H1 (cell line): ENCODE data around the gene CSPG5. TPM values are rescaled to one million over a fixed set of nuclear protein-coding genes. Genes with fewer than 3 reads are reported as not detected.

ENCODE experiments used
- SIN3A ChIP-seq, 2 experiments: IDR thresholded peaks in 1 of 2; conservative IDR thresholded peaks in 1 of 2; 2 replicates each; pipeline ENCODE4 v1.6.1; 2011 to 2012; ENCODE audit warnings: low read length in 2 of 2, improper control_type of control experiment in 1 of 2, low read depth in 1 of 2, mild to moderate bottlenecking in 1 of 2
- polyA plus RNA-seq, 7 experiments: library from polyadenylated mRNA; depleted of rRNA in 3 of 7; stranded (reverse) in 5 of 7; unstranded in 2 of 7; fragments of >200 nt in 5 of 7; fragments of 200-250 nt in 2 of 7; gene quantifications; 1 replicate in 5 of 7; 2 replicates in 1 of 7; 4 replicates in 1 of 7; pipeline versions ENCODE4 v1.2.1 to v1.2.3, GENCODE V29; 2011 to 2013; ENCODE audit warnings: missing spikeins in 2 of 7, mixed read lengths in 2 of 7
- total RNA-seq: library from RNA; stranded (reverse); fragmentation: NEBNext Ultra II Directional; extraction: Animal tissue kit (Norgen Biotek cat#: 25700); gene quantifications from 2 replicates; pipeline ENCODE4 v1.2.1, GENCODE V29; 2021

CSPG5 gene
- total and polyA plus RNA-seq, 2 of the 8 experiments (the other 6 are each of a cell fraction or from before 2014, with no cell fraction given): 2.1 to 7.4 TPM

GRCh38 chr3:47605652-47606051 is 27.0 kb upstream of the CSPG5 start (continued):
- no peak for TF ChIP-seq SIN3A (conservative IDR thresholded peaks at IDR 0.05 in 1 of 2, IDR thresholded peaks at IDR 0.05 in 1 of 2; ENCODE audit: low read depth in 1 of 2, low read length in 2 of 2)
